OCI-LY1 (cell line): Measurements from ENCODE around the gene LIPG.

Source experiments
- CTCF ChIP-seq: fragments of 200-600 bp; sonication (generic), shearing (Covaris generic); IDR thresholded peaks from 2 replicates; pipeline ENCODE4 v1.5.1; 2017; ENCODE audit warnings: mild to moderate bottlenecking, antibody characterized with exemption, low read length, moderate library complexity, mixed read lengths
- EZH2 ChIP-seq: fragments of 200-600 bp; sonication (generic), shearing (Covaris generic); IDR thresholded peaks from 2 replicates; pipeline ENCODE4 v1.8.0; 2017; ENCODE audit warnings: borderline replicate concordance, mixed run types, mild to moderate bottlenecking, antibody characterized with exemption, low read length, moderate library complexity, mixed read lengths

GRCh38 chr18:49546278-49546677 is 15.6 kb upstream of the LIPG start:
- TF ChIP-seq CTCF (no peak), EZH2 (no peak)
